NCI-H1694 (cell line): Measurements from ENCODE around the gene TRIAP1.
"Not testable (repeated sequence)": the region's sequence is repeated elsewhere in the genome, so short reads cannot be mapped to it uniquely, and the experiment has no call there.

Source experiments
- DNase-seq: peaks from one replicate; lab custom pipeline; 2025; lab: John Stamatoyannopoulos, UW

The TRIAP1 gene

GRCh38 chr12:120445911-120446843 lies at the start of gene TRIAP1, which contains the start of gene GATC:
Gene TRIAP1, minus strand, starts transcription at chr12:120446384. Its CDS starts 12 bp downstream, at chr12:120446372.
Gene GATC, plus strand, starts transcription at chr12:120446444. Its CDS starts 37 bp downstream, at chr12:120446481.
- DNase-seq, result peak; percentile 52

- no peak for DNase-seq
Observed at GRCh38 chr12:120495186-120495730, 49.1 kb upstream of the TRIAP1 start.

GRCh38 chr12:120490833-120491512 lies 44.8 kb upstream of the TRIAP1 start:
- no peak for DNase-seq

GRCh38 chr12:120490325-120490724 lies 44.1 kb upstream of the TRIAP1 start:
- DNase-seq, result no peak

GRCh38 chr12:120489018-120489417 lies 42.8 kb upstream of the TRIAP1 start:
- no peak for DNase-seq

GRCh38 chr12:120488057-120488640 lies 42.0 kb upstream of the TRIAP1 start:
- DNase-seq, result no peak

- not testable (repeated sequence) for DNase-seq
Observed at GRCh38 chr12:120487552-120487951, 41.4 kb upstream of the TRIAP1 start.

- no peak for DNase-seq
Observed at GRCh38 chr12:120485961-120486881, 40.0 kb upstream of the TRIAP1 start.

GRCh38 chr12:120483621-120484020 lies 37.4 kb upstream of the TRIAP1 start:
- DNase-seq, result no peak

GRCh38 chr12:120481022-120481767 lies 35.0 kb upstream of the TRIAP1 start:
- no peak for DNase-seq

- no peak for DNase-seq
Observed at GRCh38 chr12:120480211-120480610, 34.0 kb upstream of the TRIAP1 start.

- DNase-seq, result no peak
Observed at GRCh38 chr12:120479458-120479857, 33.3 kb upstream of the TRIAP1 start.

- no peak for DNase-seq
Observed at GRCh38 chr12:120475643-120476042, 29.5 kb upstream of the TRIAP1 start.

- no peak for DNase-seq
Observed at GRCh38 chr12:120474616-120474960, 28.4 kb upstream of the TRIAP1 start.

GRCh38 chr12:120473807-120474615 lies 27.8 kb upstream of the TRIAP1 start:
- no peak for DNase-seq

- no peak for DNase-seq
Observed at GRCh38 chr12:120472521-120472920, 26.3 kb upstream of the TRIAP1 start.

GRCh38 chr12:120470150-120470784 lies 24.1 kb upstream of the TRIAP1 start:
- DNase-seq, result no peak

- DNase-seq, result peak; percentile 87
Observed at GRCh38 chr12:120469450-120470149, 23.4 kb upstream of the TRIAP1 start, which contains the start of gene SRSF9. Gene SRSF9, minus strand, starts transcription at chr12:120469748. Its CDS starts 139 bp downstream, at chr12:120469609.
